Activated T-cell treated with anti-CD3 and anti-CD28 coated beads, Interleukin-2, amount 50 U/mL, for 4 hours (primary cell): ENCODE measurements around the gene KRT37. TPM values are rescaled to one million over a fixed set of nuclear protein-coding genes. Genes with fewer than 3 reads are reported as not detected.
"Not testable (repeated sequence)": the region's sequence is repeated elsewhere in the genome, so short reads cannot be mapped to it uniquely, and the experiment has no call there.

ENCODE experiments used
- ATAC-seq, 2 donors: fragments of 200-7000 bp; cut with Tn5 transposase; one replicate each; pipeline ENCODE4 v1.10.0; 2021
- DNase-seq: peaks from one replicate; pipeline ENCODE4 v3.0.0-alpha.2; 2020
- H3K27me3 Mint-ChIP-seq: one replicate; pipeline ENCODE4 v1.8.0; 2021; ENCODE audit warnings: low read depth, mixed read lengths
- H3K36me3 Mint-ChIP-seq: one replicate; pipeline ENCODE4 v1.8.0; 2022; ENCODE audit warnings: mixed read lengths; ENCODE audit not compliant: insufficient read depth
- H3K4me1 Mint-ChIP-seq: one replicate; pipeline ENCODE4 v1.8.0; 2021; ENCODE audit warnings: low read depth, mixed read lengths
- H3K4me3 Mint-ChIP-seq: one replicate; pipeline ENCODE4 v1.8.0; 2021; ENCODE audit warnings: mild to moderate bottlenecking, moderate library complexity, mixed read lengths
- H3K9me3 Mint-ChIP-seq: one replicate; pipeline ENCODE4 v1.8.0; 2021; ENCODE audit warnings: mixed read lengths
- total RNA-seq, 3 donors: library from RNA; stranded (reverse); gene quantifications; one replicate each; pipeline ENCODE4 v1.2.1, GENCODE V29; 2021

KRT37 gene
- total RNA-seq, 3 donors from 2014 or later: not detected

- Mint-ChIP-seq H3K9me3 (no peaks in the 10 kb centered on the region), H3K4me3 (no peak overlapping the region), H3K4me1 (peaks cover 36% of the 10 kb centered on the region), H3K36me3 (no peaks in the 10 kb centered on the region), H3K27me3 (no peaks in the 10 kb centered on the region)
- DNase-seq: no peak
- ATAC-seq: no peak
Observed at GRCh38 chr17:41407226-41407625, 17.2 kb downstream of the KRT37 start.

GRCh38 chr17:41406205-41406604 is 18.2 kb downstream of the KRT37 start:
- Mint-ChIP-seq H3K36me3 (no peaks in the 10 kb centered on the region), H3K4me1 (peaks cover 38% of the 10 kb centered on the region), H3K9me3 (no peaks in the 10 kb centered on the region), H3K27me3 (no peaks in the 10 kb centered on the region), H3K4me3 (no peak overlapping the region)
- DNase-seq (no peak), ATAC-seq (no peak)

- DNase-seq: peak; percentile 11
- Mint-ChIP-seq H3K4me1 (peaks cover 38% of the 10 kb centered on the region), H3K4me3 (no peak overlapping the region), H3K36me3 (no peaks in the 10 kb centered on the region), H3K9me3 (no peaks in the 10 kb centered on the region), H3K27me3 (no peaks in the 10 kb centered on the region)
- peak; percentile 89 to 93 for ATAC-seq
Observed at GRCh38 chr17:41404024-41404671, 20.2 kb downstream of the KRT37 start.

- DNase-seq: no peak
- ATAC-seq: no peak
- peaks cover 33% of the 10 kb centered on the region for H3K4me1 Mint-ChIP-seq
- no peak overlapping the region for H3K4me3 Mint-ChIP-seq
- H3K36me3 Mint-ChIP-seq: no peaks in the 10 kb centered on the region
- no peaks in the 10 kb centered on the region for H3K27me3 Mint-ChIP-seq
- H3K9me3 Mint-ChIP-seq: no peaks in the 10 kb centered on the region
Observed at GRCh38 chr17:41403404-41404023, 20.9 kb downstream of the KRT37 start.

- Mint-ChIP-seq H3K4me1 (peaks cover 33% of the 10 kb centered on the region), H3K4me3 (no peak overlapping the region), H3K27me3 (no peaks in the 10 kb centered on the region), H3K9me3 (no peaks in the 10 kb centered on the region), H3K36me3 (no peaks in the 10 kb centered on the region)
- ATAC-seq: no peak
- no peak for DNase-seq
Observed at GRCh38 chr17:41402161-41402560, 22.2 kb downstream of the KRT37 start.

- Mint-ChIP-seq H3K4me1 (peaks cover 8% of the 10 kb centered on the region), H3K4me3 (no peak within 1 kb of the TSS), H3K9me3 (no peaks in the 10 kb centered on the region), H3K36me3 (no peaks in the 10 kb centered on the region), H3K27me3 (peaks cover 4% of the 10 kb centered on the region)
- DNase-seq (no peak), ATAC-seq (no peak)
Observed at GRCh38 chr17:41396996-41397660, 27.3 kb downstream of the KRT37 start, which contains the start of gene KRT31. TSS of gene KRT31 (minus strand) at chr17:41397608. CDS start at chr17:41397539, 69 bp downstream.

GRCh38 chr17:41396340-41396739 is 28.0 kb downstream of the KRT37 start:
- H3K4me1 Mint-ChIP-seq: peaks cover 7% of the 10 kb centered on the region
- no peak overlapping the region for H3K4me3 Mint-ChIP-seq
- H3K27me3 Mint-ChIP-seq: peaks cover 7% of the 10 kb centered on the region
- no peaks in the 10 kb centered on the region for H3K36me3 Mint-ChIP-seq
- DNase-seq: no peak
- ATAC-seq: no peak
- H3K9me3 Mint-ChIP-seq: no peaks in the 10 kb centered on the region

GRCh38 chr17:41395611-41396010 is 28.8 kb downstream of the KRT37 start:
- no peak overlapping the region for H3K4me3 Mint-ChIP-seq
- ATAC-seq: no peak
- H3K4me1 Mint-ChIP-seq: peaks cover 7% of the 10 kb centered on the region

GRCh38 chr17:41395044-41395443 is 29.3 kb downstream of the KRT37 start:
- not testable (repeated sequence) for H3K27me3 Mint-ChIP-seq, H3K4me3 Mint-ChIP-seq, H3K36me3 Mint-ChIP-seq, H3K4me1 Mint-ChIP-seq, DNase-seq, ATAC-seq, H3K9me3 Mint-ChIP-seq

More at GRCh38 chr17:41395611-41396010, 28.8 kb downstream of the KRT37 start:
- H3K27me3 Mint-ChIP-seq: peaks cover 7% of the 10 kb centered on the region
- no peaks in the 10 kb centered on the region for H3K36me3 Mint-ChIP-seq
- no peak for DNase-seq
- no peaks in the 10 kb centered on the region for H3K9me3 Mint-ChIP-seq

GRCh38 chr17:41394254-41394996 is 30.0 kb downstream of the KRT37 start:
- Mint-ChIP-seq H3K36me3 (no peaks in the 10 kb centered on the region), H3K27me3 (peaks cover 7% of the 10 kb centered on the region), H3K9me3 (no peaks in the 10 kb centered on the region), H3K4me1 (peaks cover 4% of the 10 kb centered on the region), H3K4me3 (no peak overlapping the region)
- DNase-seq (no peak), ATAC-seq (no peak)

- Mint-ChIP-seq H3K27me3 (peaks cover 7% of the 10 kb centered on the region), H3K4me1 (no peaks in the 10 kb centered on the region), H3K36me3 (no peaks in the 10 kb centered on the region), H3K4me3 (no peak overlapping the region), H3K9me3 (no peaks in the 10 kb centered on the region)
- no peak for DNase-seq
- no peak for ATAC-seq
Observed at GRCh38 chr17:41393826-41394225, 30.6 kb downstream of the KRT37 start.

GRCh38 chr17:41393294-41393693 is 31.1 kb downstream of the KRT37 start:
- H3K4me1 Mint-ChIP-seq: no peaks in the 10 kb centered on the region
- H3K36me3 Mint-ChIP-seq: no peaks in the 10 kb centered on the region
- H3K4me3 Mint-ChIP-seq: no peak overlapping the region
- no peaks in the 10 kb centered on the region for H3K9me3 Mint-ChIP-seq
- no peak for DNase-seq
- H3K27me3 Mint-ChIP-seq: peaks cover 7% of the 10 kb centered on the region
- no peak for ATAC-seq

GRCh38 chr17:41392278-41392677 is 32.1 kb downstream of the KRT37 start:
- H3K9me3 Mint-ChIP-seq: peaks cover 5% of the 10 kb centered on the region
- H3K36me3 Mint-ChIP-seq: no peaks in the 10 kb centered on the region
- H3K4me1 Mint-ChIP-seq: no peaks in the 10 kb centered on the region
- ATAC-seq (no peak), DNase-seq (no peak)
- peaks cover 9% of the 10 kb centered on the region for H3K27me3 Mint-ChIP-seq
- H3K4me3 Mint-ChIP-seq: no peak overlapping the region

- ATAC-seq (no peak), DNase-seq (no peak)
- Mint-ChIP-seq H3K27me3 (peaks cover 9% of the 10 kb centered on the region), H3K4me1 (no peaks in the 10 kb centered on the region), H3K9me3 (peaks cover 10% of the 10 kb centered on the region), H3K4me3 (no peak overlapping the region), H3K36me3 (no peaks in the 10 kb centered on the region)
Observed at GRCh38 chr17:41391535-41391934, 32.9 kb downstream of the KRT37 start.
